ENCODE measurements around the gene IL17RD.

The IL17RD gene

GRCh38 chr3:57128826-57129667 is 36.1 kb downstream of the IL17RD start:
- no peak for DNase-seq

GRCh38 chr3:57127891-57128518 is 37.1 kb downstream of the IL17RD start:
- DNase-seq = no peak

- no peak for DNase-seq
Observed at GRCh38 chr3:57126244-57126643, 38.9 kb downstream of the IL17RD start.

GRCh38 chr3:57120451-57121174 is 44.5 kb downstream of the IL17RD start:
- DNase-seq = no peak

GRCh38 chr3:57120040-57120439 is 45.1 kb downstream of the IL17RD start:
- DNase-seq = no peak

- no peak for DNase-seq
Observed at GRCh38 chr3:57118254-57118653, 46.9 kb downstream of the IL17RD start.

- no peak for DNase-seq
Observed at GRCh38 chr3:57116501-57116900, 48.7 kb downstream of the IL17RD start.

- DNase-seq = no peak
Observed at GRCh38 chr3:57112206-57112605, 52.9 kb downstream of the IL17RD start.

GRCh38 chr3:57110798-57111197 is 54.4 kb downstream of the IL17RD start:
- no peak for DNase-seq

GRCh38 chr3:57110214-57110613 is 54.9 kb downstream of the IL17RD start:
- no peak for DNase-seq

GRCh38 chr3:57109437-57110199 is 55.5 kb downstream of the IL17RD start:
- DNase-seq = no peak

- no peak for DNase-seq
Observed at GRCh38 chr3:57108684-57109083, 56.5 kb downstream of the IL17RD start.

- no peak for DNase-seq
Observed at GRCh38 chr3:57105585-57105984, 59.6 kb downstream of the IL17RD start.

GRCh38 chr3:57100046-57100695 is 65.0 kb downstream of the IL17RD start:
- peak; percentile 14 for DNase-seq

GRCh38 chr3:57098418-57099310 is 66.5 kb downstream of the IL17RD start:
- no peak for DNase-seq

GRCh38 chr3:57097536-57097935 is 67.6 kb downstream of the IL17RD start:
- DNase-seq = no peak

- DNase-seq = no peak
Observed at GRCh38 chr3:57095363-57095762, 69.8 kb downstream of the IL17RD start.

- DNase-seq = peak; percentile 72
Observed at GRCh38 chr3:57094575-57094974, 70.6 kb downstream of the IL17RD start.

GRCh38 chr3:57093971-57094535 is 71.1 kb downstream of the IL17RD start:
- no peak for DNase-seq

GRCh38 chr3:57093489-57093888 is 71.7 kb downstream of the IL17RD start:
- DNase-seq = no peak
